ENCODE results near the gene CCN2.
"Not testable (repeated sequence)": the region's sequence is repeated elsewhere in the genome, so short reads cannot be mapped to it uniquely, and the experiment has no call there.

The CCN2 gene

DNA sequence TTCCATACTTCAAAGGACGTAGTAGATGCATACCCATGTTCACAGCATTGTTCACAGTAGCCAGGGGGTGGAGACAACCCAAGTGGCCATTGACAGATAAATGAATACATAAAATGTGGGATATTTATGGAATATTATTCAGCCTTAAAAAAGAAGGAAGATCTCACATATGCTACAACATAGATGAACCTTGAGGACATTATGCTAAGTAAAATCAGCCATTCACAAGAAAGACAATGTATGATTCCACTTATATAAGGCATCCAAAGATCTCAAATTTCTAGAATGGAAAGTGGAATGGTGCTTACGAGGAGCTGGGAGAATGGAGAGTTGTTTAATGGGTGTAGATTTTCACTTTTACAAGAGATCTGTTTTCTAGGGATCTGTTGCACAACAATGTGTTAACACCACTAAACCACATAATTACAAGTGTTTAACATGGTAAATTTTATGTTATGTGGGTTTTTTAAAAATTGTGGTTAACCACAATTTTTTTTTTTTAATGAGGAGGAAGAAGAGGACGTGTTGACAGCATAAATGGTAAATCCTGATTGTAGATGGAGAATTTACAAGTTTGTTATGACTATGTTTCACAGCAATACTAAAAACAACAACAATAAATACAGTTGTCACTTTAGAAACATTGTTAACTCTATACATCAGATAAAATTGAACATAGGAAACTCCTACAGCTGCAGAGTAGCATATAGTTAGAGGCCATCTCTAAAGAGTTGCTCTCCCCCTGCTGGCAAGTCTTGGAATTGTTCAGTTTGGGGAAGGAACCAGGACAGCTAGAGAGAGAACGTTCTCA, 41.6 kb downstream of the CCN2 start:
- DNase-seq (ENCODE audit: low read depth in 2 of 2) = peak; percentile 35 to 37

DNA sequence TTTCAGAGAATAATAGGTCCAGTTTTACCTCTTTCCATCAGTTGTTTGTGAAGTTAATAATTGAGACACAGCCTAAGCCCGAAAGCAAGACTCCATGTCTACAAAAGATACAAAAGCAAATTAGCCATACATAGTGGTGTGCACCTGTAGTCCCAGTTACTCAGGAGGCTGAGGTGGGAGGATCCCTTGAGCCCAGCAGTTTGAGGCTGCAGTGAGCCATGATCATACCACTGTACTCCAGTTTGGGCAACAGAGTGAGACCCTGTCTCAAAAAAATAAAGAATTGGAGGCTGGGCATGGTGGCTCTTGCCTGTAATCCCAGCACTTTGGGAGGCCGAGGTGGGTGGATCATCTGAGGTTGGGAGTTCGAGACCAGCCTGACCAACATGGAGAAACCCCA, 42.4 kb downstream of the CCN2 start:
- DNase-seq (ENCODE audit: low read depth in 2 of 2) = not testable (repeated sequence)

DNA sequence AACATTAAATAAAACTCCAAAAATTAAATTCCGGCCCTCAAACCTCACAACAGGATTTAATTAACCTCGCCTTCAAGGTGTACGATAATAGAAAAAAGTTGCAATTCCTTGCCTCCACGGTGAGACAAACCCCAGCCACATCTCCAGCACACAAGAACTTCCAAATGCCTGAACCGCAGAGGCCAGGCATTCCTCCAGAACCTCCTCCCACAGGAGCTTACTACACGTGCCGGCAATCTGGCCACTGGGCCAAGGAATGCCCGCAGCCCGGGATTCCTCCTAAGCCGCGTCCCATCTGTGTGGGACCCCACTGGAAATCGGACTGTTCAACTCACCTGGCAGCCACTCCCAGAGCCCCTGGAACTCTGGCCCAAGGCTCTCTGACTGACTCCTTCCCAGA, 47.4 kb downstream of the CCN2 start:
- DNase-seq (ENCODE audit: low read depth in 2 of 2) = not testable (repeated sequence)

DNA sequence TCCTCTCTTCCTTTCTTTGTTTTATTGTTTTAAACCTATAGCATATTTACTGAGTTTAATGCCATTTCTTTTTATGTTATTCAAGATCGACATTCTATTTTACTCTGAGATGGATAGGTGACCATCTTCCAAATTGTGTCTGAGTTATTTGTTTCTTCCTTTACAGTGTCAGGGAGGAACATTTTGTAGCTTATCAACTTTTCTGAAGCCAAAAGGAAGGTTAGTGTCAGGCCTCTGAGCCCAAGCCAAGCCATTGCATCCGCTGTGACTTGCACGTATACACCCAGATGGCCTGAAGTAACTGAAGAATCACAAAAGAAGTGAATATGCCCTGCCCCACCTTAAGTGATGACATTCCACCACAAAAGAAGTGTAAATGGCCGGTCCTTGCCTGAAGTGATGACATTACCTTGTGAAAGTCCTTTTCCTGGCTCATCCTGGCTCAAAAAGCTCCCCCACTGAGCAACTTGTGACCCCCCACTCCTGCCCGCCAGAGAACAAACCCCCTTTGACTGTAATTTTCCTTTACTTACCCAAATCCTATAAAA, 49.8 kb downstream of the CCN2 start:
- DNase-seq (ENCODE audit: low read depth in 2 of 2) = not testable (repeated sequence)

DNA sequence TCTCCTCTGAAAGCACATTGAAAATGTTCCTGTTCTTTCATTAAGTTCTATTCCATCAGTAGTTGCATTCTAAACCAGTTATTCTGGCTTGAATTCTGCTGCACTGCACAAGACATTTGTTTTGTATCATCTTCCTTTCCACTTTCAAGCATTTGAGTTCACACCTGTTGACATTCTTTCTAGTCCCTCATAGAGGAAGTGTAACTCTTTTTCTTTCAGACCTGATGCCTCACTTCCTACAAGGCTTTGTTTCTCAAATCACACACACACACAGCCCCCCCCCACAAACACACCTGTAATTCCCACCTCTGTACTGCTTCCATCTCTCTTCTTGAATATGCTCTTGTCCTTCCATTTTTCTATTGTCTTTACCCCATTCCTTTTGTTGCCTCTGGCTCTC, 50.9 kb downstream of the CCN2 start:
- DNase-seq (ENCODE audit: low read depth in 2 of 2) = no peak

DNA sequence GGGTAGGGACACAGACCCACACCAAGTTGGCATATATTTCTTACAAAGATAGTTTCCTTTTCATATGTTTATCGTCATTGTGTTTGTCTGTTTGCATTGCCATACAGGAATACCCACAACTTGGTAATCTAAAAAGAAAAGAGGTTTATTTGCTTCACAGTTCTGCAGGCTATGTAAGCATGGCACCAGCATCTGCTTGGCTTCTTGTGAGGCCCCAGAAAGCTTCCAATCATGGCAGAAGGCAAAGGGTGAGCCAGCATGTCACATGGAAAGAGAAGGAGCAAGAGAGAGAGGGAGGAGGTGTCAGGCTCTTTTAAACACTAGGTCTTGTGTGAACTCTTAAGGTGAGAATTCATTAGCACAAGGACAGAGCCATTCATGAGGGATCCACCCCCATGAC, 52.5 kb downstream of the CCN2 start:
- DNase-seq (ENCODE audit: low read depth in 2 of 2) = no peak
